B cell (primary cell): Measurements from ENCODE around the gene C17orf50. TPM values are rescaled to one million over a fixed set of nuclear protein-coding genes. Genes with fewer than 3 reads are reported as not detected.

Experiments used
- ATAC-seq: fragments of 200-7000 bp; cut with Tn5 transposase; one replicate; pipeline ENCODE4 v1.10.0; 2021; ENCODE audit warnings: low read depth, mild to moderate bottlenecking, moderate number of reproducible peaks, moderate library complexity
- CTCF ChIA-PET: fragments of 350-600 bp; sonication (Branson Sonifier 250); formaldehyde crosslinking; loops from one replicate; lab custom pipeline; 2021; ENCODE audit warnings: antibody characterized with exemption, inconsistent platforms; lab: Charles Lee
- POLR2A ChIA-PET: fragments of 350-600 bp; sonication (Branson Sonifier 250); formaldehyde crosslinking; loops from one replicate; lab custom pipeline; 2021; ENCODE audit warnings: antibody characterized with exemption; lab: Charles Lee
- DNase-seq: peaks from one replicate; pipeline ENCODE4 v3.0.0; 2013
- H2AFZ ChIP-seq: 2 replicates; pipeline ENCODE4 v1.6.1; 2012; ENCODE audit warnings: mild to moderate bottlenecking, low read depth, low read length; ENCODE audit not compliant: insufficient read depth, poor library complexity, severe bottlenecking
- H3K27ac ChIP-seq, 2 donors: 1 replicate in 1 of 2; 2 replicates in 1 of 2; pipeline ENCODE4 v1.5.1; 2012 to 2013; ENCODE audit warnings: low read length in 2 of 2, mild to moderate bottlenecking in 2 of 2, moderate library complexity in 1 of 2
- H3K27me3 ChIP-seq, 4 experiments: fragments of 200-600 bp in 1 of 4; sonication (generic) in 1 of 4; replicated peaks in 1 of 4; 1 replicate in 2 of 4; 2 replicates in 2 of 4; pipeline versions ENCODE4 v1.6.1 to v1.7.0; 2013 to 2016; ENCODE audit warnings: low read length in 3 of 4, mild to moderate bottlenecking in 2 of 4, mixed read lengths in 1 of 4, moderate library complexity in 1 of 4; ENCODE audit not compliant: insufficient read depth in 4 of 4, control insufficient read depth in 3 of 4; ENCODE audit errors: control extremely low read depth in 1 of 4
- H3K36me3 ChIP-seq, 2 experiments: replicated peaks in 1 of 2; 1 replicate in 1 of 2; 2 replicates in 1 of 2; pipeline versions ENCODE4 v1.6.1 to v1.7.1; 2013; ENCODE audit warnings: low read length in 1 of 2; ENCODE audit not compliant: insufficient read depth in 2 of 2, control insufficient read depth in 1 of 2; ENCODE audit errors: control extremely low read depth in 1 of 2, extremely low read depth in 1 of 2
- H3K4me1 ChIP-seq, 2 donors: fragments of 200-600 bp in 1 of 2; sonication (generic) in 1 of 2; 1 replicate in 1 of 2; 2 replicates in 1 of 2; pipeline versions ENCODE4 v1.5.1 to v1.6.1; 2013 to 2017; ENCODE audit warnings: low read length in 2 of 2; ENCODE audit not compliant: control insufficient read depth in 2 of 2, insufficient read depth in 2 of 2
- H3K4me2 ChIP-seq: replicated peaks from 2 replicates; pipeline ENCODE3; 2012; ENCODE audit warnings: mild to moderate bottlenecking, low read depth, low read length; ENCODE audit not compliant: poor library complexity, severe bottlenecking
- H3K4me3 ChIP-seq, 5 experiments: fragments of 200-600 bp in 1 of 5; sonication (generic) in 1 of 5; 1 replicate in 3 of 5; 2 replicates in 2 of 5; pipeline versions ENCODE4 v1.5.1 to v1.7.0; 2011 to 2016; ENCODE audit warnings: low read length in 4 of 5, mild to moderate bottlenecking in 4 of 5, low read depth in 2 of 5, control low read depth in 1 of 5, moderate library complexity in 1 of 5; ENCODE audit not compliant: insufficient read depth in 1 of 5; ENCODE audit errors: control extremely low read depth in 1 of 5, extremely low read depth in 1 of 5
- H3K79me2 ChIP-seq: fragments of 200-600 bp; sonication (generic); one replicate; pipeline ENCODE4 v1.6.0; 2016; ENCODE audit warnings: low read length; ENCODE audit not compliant: control insufficient read depth, insufficient read depth
- H3K9ac ChIP-seq: fragments of 200-600 bp; sonication (generic); 2 replicates; pipeline ENCODE4 v1.6.1; 2017; ENCODE audit warnings: mild to moderate bottlenecking, low read length, moderate library complexity
- H3K9me3 ChIP-seq, 3 donors: one replicate each; pipeline versions ENCODE4 v1.6.1 to v1.7.1; 2013; ENCODE audit warnings: low read length in 2 of 3; ENCODE audit not compliant: control insufficient read depth in 2 of 3, insufficient read depth in 1 of 3; ENCODE audit errors: control extremely low read depth in 1 of 3
- H4K20me1 ChIP-seq: 2 replicates; pipeline ENCODE4 v1.6.0; 2012; ENCODE audit warnings: mild to moderate bottlenecking, low read length; ENCODE audit not compliant: insufficient read depth, control insufficient read depth, poor library complexity, severe bottlenecking
- H3K27ac Mint-ChIP-seq: one replicate; pipeline ENCODE4 v1.8.0; 2021; ENCODE audit warnings: mixed read lengths
- H3K27me3 Mint-ChIP-seq: one replicate; pipeline ENCODE4 v1.8.0; 2021; ENCODE audit warnings: mixed read lengths
- H3K4me1 Mint-ChIP-seq: one replicate; pipeline ENCODE4 v1.8.0; 2021; ENCODE audit warnings: mixed read lengths
- H3K4me3 Mint-ChIP-seq: one replicate; pipeline ENCODE4 v1.8.0; 2021; ENCODE audit warnings: mixed read lengths
- H3K9me3 Mint-ChIP-seq: one replicate; pipeline ENCODE4 v1.8.0; 2022; ENCODE audit warnings: mixed read lengths; ENCODE audit not compliant: insufficient read depth
- CTCF ChIP-seq: fragments of 200-600 bp; IDR thresholded peaks from one replicate; pipeline ENCODE4 v1.8.0; 2022; ENCODE audit warnings: antibody characterized with exemption, mild to moderate bottlenecking
- EZH2 ChIP-seq: IDR thresholded peaks from 2 replicates; pipeline ENCODE4 v1.6.1; 2012; ENCODE audit warnings: borderline replicate concordance, low read depth, mild to moderate bottlenecking, moderate library complexity, low read length; ENCODE audit not compliant: insufficient read depth, poor library complexity, severe bottlenecking
- WGBS: methylation state at CpG from one replicate; pipeline ENCODE4 v1.1.5; 2013; ENCODE audit warnings: missing lambda C conversion rate; ENCODE audit not compliant: insufficient coverage; 5-methylcytosine and 5-hydroxymethylcytosine counted together
- intact Hi-C: fragments of 100-400 bp; cut with micrococcal nuclease; formaldehyde crosslinking; loops from one replicate; pipeline ENCODE4 v1.10.0; 2022
- polyA plus RNA-seq: library from polyadenylated mRNA; depleted of rRNA; stranded (reverse); fragments of >200 nt; gene quantifications from 2 replicates; pipeline ENCODE4 v1.2.3, GENCODE V29; 2012
- total RNA-seq, 2 donors: library from RNA; stranded (reverse); fragments of 120-200 nt in 1 of 2; gene quantifications; 1 replicate in 1 of 2; 2 replicates in 1 of 2; pipeline versions ENCODE4 v1.2.3 to v1.2.4, GENCODE V29; 2013 to 2022

C17orf50 gene
- total and polyA plus RNA-seq, 2 donors (not counting 1 experiment from before 2014, with no cell fraction given): not detected

- H3K4me3 ChIP-seq: peak overlapping the region; percentile 67 to 91 (median 88)
- ChIA-PET POLR2A (interaction anchor here (1.4 to 2.8 kb wide), 4 partner anchors 10 to 231 kb away, joined by 3 to 33 read pairs (median 8); partner anchors contain the start of gene PEX12), CTCF (interaction anchor here (0.6 to 8.7 kb wide), 8 partner anchors 10 to 197 kb away, joined by 3 to 349 read pairs (median 6); partner anchors contain the start of gene C17orf50)
- no peak for DNase-seq
- peaks cover 41% of the 10 kb centered on the region for H4K20me1 ChIP-seq
- H3K36me3 ChIP-seq: no peaks in the 10 kb centered on the region
- intact Hi-C loops: loop anchor here (1.0 to 10.0 kb wide), 4 partner anchors 46 to 242 kb away; partner anchors contain the start of gene AP2B1
- Mint-ChIP-seq H3K27me3 (no peaks in the 10 kb centered on the region), H3K4me3 (peak overlapping the region; percentile 92), H3K4me1 (peaks cover 47% of the 10 kb centered on the region), H3K9me3 (no peaks in the 10 kb centered on the region), H3K27ac (peak overlapping the region; percentile 97)
- H3K9ac ChIP-seq: peak overlapping the region; percentile 97
- peaks cover 29% of the 10 kb centered on the region in 2 donors for H3K4me1 ChIP-seq
- no peaks in the 10 kb centered on the region for H3K27me3 ChIP-seq
- peak overlapping the region; percentile 60 for H2AFZ ChIP-seq
- H3K9me3 ChIP-seq: no peaks in the 10 kb centered on the region
- TF ChIP-seq EZH2: no peak
- TF ChIP-seq CTCF: no peak
- ATAC-seq: no peak
- H3K79me2 ChIP-seq: peaks cover 56% of the 10 kb centered on the region
- H3K4me2 ChIP-seq: peak overlapping the region; percentile 85
- WGBS: 0% methylated on average over 17 of the region's 24 CpGs
- peak overlapping the region; percentile 91 to 93 for H3K27ac ChIP-seq
Observed at GRCh38 chr17:35809855-35810461, 49.3 kb downstream of the C17orf50 start.

DNA sequence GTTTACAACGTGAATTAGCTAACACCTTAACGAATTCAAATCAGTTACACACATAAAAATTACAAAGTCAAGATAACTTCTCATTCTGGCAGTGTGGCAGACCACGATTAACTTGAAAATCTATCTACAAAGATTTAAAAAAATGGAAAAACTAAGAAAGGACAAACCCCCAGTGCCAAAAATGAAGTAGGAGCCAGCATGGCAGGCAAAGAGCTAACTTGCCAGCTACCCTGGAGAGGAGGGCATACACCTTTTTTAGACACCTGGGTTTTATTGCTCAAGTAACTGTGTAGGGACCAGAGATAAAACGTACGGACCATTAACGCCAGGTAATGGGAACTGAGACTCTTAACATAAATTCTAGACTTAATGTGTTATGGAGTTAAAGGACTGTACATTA lies 51.1 kb downstream of the C17orf50 start:
- ChIA-PET POLR2A (no interaction called here), CTCF (interaction anchor here (1.1 to 8.7 kb wide), 2 partner anchors 19 to 44 kb away, joined by 3 to 349 read pairs; no protein-coding TSS in a partner anchor)
- peaks cover 50% of the 10 kb centered on the region for H4K20me1 ChIP-seq
- no peak overlapping the region for H3K27ac ChIP-seq
- H3K27ac Mint-ChIP-seq: no peak overlapping the region
- DNase-seq (no peak), ATAC-seq (no peak)
- no peak overlapping the region for H3K4me3 ChIP-seq
- peaks cover 73% of the 10 kb centered on the region for H3K79me2 ChIP-seq
- no peak for TF ChIP-seq CTCF
- TF ChIP-seq EZH2: no peak
- H3K27me3 Mint-ChIP-seq: no peaks in the 10 kb centered on the region
- H3K4me1 ChIP-seq: peaks cover 29% of the 10 kb centered on the region in 2 donors
- no peaks in the 10 kb centered on the region for H3K9me3 Mint-ChIP-seq
- H3K4me2 ChIP-seq: peak overlapping the region; percentile 17
- no peaks in the 10 kb centered on the region for H3K9me3 ChIP-seq
- H3K4me3 Mint-ChIP-seq: peak overlapping the region; percentile 6
- WGBS: 71% methylated on average over 1 of the region's 6 CpGs
- intact Hi-C loops: no loop called here
- no peaks in the 10 kb centered on the region for H3K27me3 ChIP-seq
- H3K4me1 Mint-ChIP-seq: peaks cover 61% of the 10 kb centered on the region
- no peak overlapping the region for H3K9ac ChIP-seq
- H2AFZ ChIP-seq: no peak overlapping the region
- peaks cover 3 to 8% of the 10 kb centered on the region in 2 experiments for H3K36me3 ChIP-seq
